GM23338 (cell line): ENCODE results near the gene STPG1. TPM values are rescaled to one million over a fixed set of nuclear protein-coding genes. Genes with fewer than 3 reads are reported as not detected.

Source experiments
- ATAC-seq: fragments of 200-7000 bp; cut with Tn5 transposase; 3 replicates; pipeline ENCODE4 v1.9.1; 2020
- DNase-seq: peaks from one replicate; pipeline ENCODE4 v3.0.0-alpha.2; 2015; ENCODE audit warnings: low spot score
- H2AFZ ChIP-seq: fragments of 200-600 bp; sonication (generic); 2 replicates; pipeline ENCODE4 v1.8.0; 2016; ENCODE audit warnings: antibody characterized with exemption, mild to moderate bottlenecking, moderate library complexity
- H3F3A ChIP-seq: fragments of 200-600 bp; sonication (generic); replicated peaks from 2 replicates; pipeline ENCODE4 v1.8.0; 2017; ENCODE audit warnings: antibody characterized with exemption, mixed run types, low read depth
- H3K27ac ChIP-seq: fragments of 200-600 bp; sonication (generic); 2 replicates; pipeline ENCODE4 v1.6.1; 2016; ENCODE audit warnings: low read depth
- H3K27me3 ChIP-seq: fragments of 200-600 bp; sonication (generic); 2 replicates; pipeline ENCODE4 v1.8.0; 2016; ENCODE audit warnings: mild to moderate bottlenecking, mixed run types, moderate library complexity; ENCODE audit not compliant: insufficient read depth
- H3K36me3 ChIP-seq: fragments of 200-600 bp; sonication (generic); 2 replicates; pipeline ENCODE4 v1.8.0; 2016; ENCODE audit warnings: mild to moderate bottlenecking; ENCODE audit not compliant: insufficient read depth
- H3K4me1 ChIP-seq: fragments of 200-600 bp; sonication (generic); 2 replicates; pipeline ENCODE4 v1.8.0; 2016; ENCODE audit warnings: mild to moderate bottlenecking, moderate library complexity; ENCODE audit not compliant: insufficient read depth
- H3K4me2 ChIP-seq: fragments of 200-600 bp; sonication (generic); 2 replicates; pipeline ENCODE4 v1.7.1; 2017; ENCODE audit warnings: mixed run types
- H3K4me3 ChIP-seq: fragments of 200-600 bp; sonication (generic); 2 replicates; pipeline ENCODE4 v1.6.1; 2016; ENCODE audit warnings: mixed run types
- H3K79me2 ChIP-seq: fragments of 200-600 bp; sonication (generic); replicated peaks from 2 replicates; pipeline ENCODE4 v1.8.0; 2017; ENCODE audit warnings: mild to moderate bottlenecking; ENCODE audit not compliant: insufficient read depth
- H3K9me2 ChIP-seq: fragments of 200-600 bp; sonication (generic); 2 replicates; pipeline ENCODE4 v1.8.0; 2017; ENCODE audit not compliant: insufficient read depth
- H4K20me1 ChIP-seq: fragments of 200-600 bp; sonication (generic); replicated peaks from 2 replicates; pipeline ENCODE4 v1.8.0; 2017; ENCODE audit warnings: mild to moderate bottlenecking; ENCODE audit not compliant: insufficient read depth
- H3K27ac Mint-ChIP-seq: 2 replicates; pipeline ENCODE4 v1.8.0; 2020; ENCODE audit warnings: inconsistent platforms, mild to moderate bottlenecking, moderate library complexity, mixed read lengths
- H3K27me3 Mint-ChIP-seq: 3 replicates; pipeline ENCODE4 v1.8.0; 2022; ENCODE audit warnings: low read depth, mild to moderate bottlenecking, moderate library complexity, mixed read lengths, inconsistent platforms; ENCODE audit not compliant: insufficient read depth, poor library complexity
- H3K36me3 Mint-ChIP-seq: 3 replicates; pipeline ENCODE4 v1.8.0; 2021; ENCODE audit warnings: low read depth, mild to moderate bottlenecking, inconsistent platforms, moderate library complexity, mixed read lengths
- H3K4me1 Mint-ChIP-seq: 3 replicates; pipeline ENCODE4 v1.8.0; 2020; ENCODE audit warnings: mild to moderate bottlenecking, inconsistent platforms, mixed read lengths
- H3K4me3 Mint-ChIP-seq: 3 replicates; pipeline ENCODE4 v1.8.0; 2021; ENCODE audit warnings: moderate library complexity, mild to moderate bottlenecking, inconsistent platforms, mixed read lengths
- H3K9me3 Mint-ChIP-seq: 3 replicates; pipeline ENCODE4 v1.8.0; 2020; ENCODE audit warnings: moderate library complexity, mild to moderate bottlenecking, inconsistent platforms, mixed read lengths
- CREB1 ChIP-seq: fragments of 250-450 bp; sonication (Bioruptor Pico); IDR thresholded peaks from 2 replicates; pipeline ENCODE4 v1.5.0; 2020; ENCODE audit warnings: low read depth, mild to moderate bottlenecking, moderate library complexity
- CTCF ChIP-seq, 2 experiments: fragments of 200-600 bp in 1 of 2; sonication (generic) in 1 of 2; conservative IDR thresholded peaks; 2 replicates each; pipeline versions ENCODE4 v1.5.1 to v1.6.1; 2016 to 2017; ENCODE audit warnings: antibody characterized with exemption in 2 of 2, low read depth in 2 of 2, mild to moderate bottlenecking in 2 of 2, moderate library complexity in 1 of 2
- EZH2 ChIP-seq: fragments of 200-600 bp; sonication (generic); IDR thresholded peaks from one replicate; pipeline ENCODE4 v1.8.0; 2017; ENCODE audit warnings: antibody characterized with exemption, mild to moderate bottlenecking, low read depth; ENCODE audit not compliant: unreplicated experiment
- EZH2phosphoT487 ChIP-seq: fragments of 200-600 bp; sonication (generic); IDR thresholded peaks from one replicate; pipeline ENCODE4 v1.8.1; 2018; ENCODE audit warnings: antibody characterized with exemption; ENCODE audit not compliant: unreplicated experiment
- JUNB ChIP-seq: IDR thresholded peaks from one replicate; pipeline ENCODE4 v1.6.1; 2016; ENCODE audit warnings: antibody characterized with exemption; ENCODE audit not compliant: unreplicated experiment
- NANOG ChIP-seq: IDR thresholded peaks from 2 replicates; pipeline ENCODE4 v1.6.1; 2016; ENCODE audit warnings: antibody characterized with exemption, borderline replicate concordance
- POLR2AphosphoS5 ChIP-seq: IDR thresholded peaks from 2 replicates; pipeline ENCODE4 v1.6.1; 2016; ENCODE audit warnings: antibody characterized with exemption, low read depth
- STAT1 ChIP-seq: IDR thresholded peaks from one replicate; pipeline ENCODE4 v1.6.1; 2016; ENCODE audit warnings: antibody characterized with exemption; ENCODE audit not compliant: unreplicated experiment
- ZNF114 ChIP-seq: fragments of 250-450 bp; sonication (Bioruptor Pico); IDR thresholded peaks from 2 replicates; pipeline ENCODE4 v1.5.0; 2020; ENCODE audit warnings: mild to moderate bottlenecking, moderate library complexity
- ZNF331 ChIP-seq: fragments of 250-450 bp; sonication (Bioruptor Pico); IDR thresholded peaks from 2 replicates; pipeline ENCODE4 v1.5.0; 2020; ENCODE audit warnings: low read depth, mild to moderate bottlenecking, moderate library complexity
- ZNF462 ChIP-seq: fragments of 250-450 bp; sonication (Bioruptor Pico); IDR thresholded peaks from 2 replicates; pipeline ENCODE4 v1.5.0; 2020; ENCODE audit warnings: mild to moderate bottlenecking, moderate library complexity
- polyA plus RNA-seq: library from polyadenylated mRNA; unstranded; fragments of >200 nt; fragmentation: Nextera tagmentation; extraction: Ambion mirVana; gene quantifications from 2 replicates; pipeline ENCODE4 v1.2.1, GENCODE V29; 2016
- total RNA-seq: library from RNA; depleted of rRNA; stranded (reverse); fragments of >200 nt; shearing (Covaris generic); gene quantifications from 2 replicates; pipeline ENCODE4 v1.2.3, GENCODE V29; 2014
- TF ChIP-seq, protein P1 (sequence below): IDR thresholded peaks from 2 replicates; pipeline ENCODE4 v1.6.1; 2016; ENCODE audit warnings: antibody characterized with exemption
- TF ChIP-seq, protein P2 (sequence below): IDR thresholded peaks from one replicate; pipeline ENCODE4 v1.6.1; 2018; ENCODE audit warnings: antibody characterized with exemption; ENCODE audit not compliant: unreplicated experiment

Gene STPG1
- total and polyA plus RNA-seq, 2 experiments from 2014 or later: 8.2 to 11.4 TPM

- no peaks in the 10 kb centered on the region for H3F3A ChIP-seq
- no peaks in the 10 kb centered on the region for H3K36me3 Mint-ChIP-seq
- no peak overlapping the region for H3K4me3 Mint-ChIP-seq
- H3K9me3 Mint-ChIP-seq: no peaks in the 10 kb centered on the region
- TF ChIP-seq CREB1 (CRISPR knock-in tag) (no peak), POLR2AphosphoS5 (no peak), NANOG (no peak), ZNF114 (CRISPR knock-in tag) (no peak), ZNF331 (CRISPR knock-in tag) (no peak), ZNF462 (CRISPR knock-in tag) (no peak), JUNB (no peak), CTCF (conservative IDR thresholded peaks at IDR 0.05; ENCODE audit: low read depth in 2 of 2) (no peak), STAT1 (no peak), EZH2phosphoT487 (no peak), EZH2 (no peak)
- TF ChIP-seq, protein P1, sequence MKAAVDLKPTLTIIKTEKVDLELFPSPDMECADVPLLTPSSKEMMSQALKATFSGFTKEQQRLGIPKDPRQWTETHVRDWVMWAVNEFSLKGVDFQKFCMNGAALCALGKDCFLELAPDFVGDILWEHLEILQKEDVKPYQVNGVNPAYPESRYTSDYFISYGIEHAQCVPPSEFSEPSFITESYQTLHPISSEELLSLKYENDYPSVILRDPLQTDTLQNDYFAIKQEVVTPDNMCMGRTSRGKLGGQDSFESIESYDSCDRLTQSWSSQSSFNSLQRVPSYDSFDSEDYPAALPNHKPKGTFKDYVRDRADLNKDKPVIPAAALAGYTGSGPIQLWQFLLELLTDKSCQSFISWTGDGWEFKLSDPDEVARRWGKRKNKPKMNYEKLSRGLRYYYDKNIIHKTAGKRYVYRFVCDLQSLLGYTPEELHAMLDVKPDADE: no peak
- TF ChIP-seq, protein P2, sequence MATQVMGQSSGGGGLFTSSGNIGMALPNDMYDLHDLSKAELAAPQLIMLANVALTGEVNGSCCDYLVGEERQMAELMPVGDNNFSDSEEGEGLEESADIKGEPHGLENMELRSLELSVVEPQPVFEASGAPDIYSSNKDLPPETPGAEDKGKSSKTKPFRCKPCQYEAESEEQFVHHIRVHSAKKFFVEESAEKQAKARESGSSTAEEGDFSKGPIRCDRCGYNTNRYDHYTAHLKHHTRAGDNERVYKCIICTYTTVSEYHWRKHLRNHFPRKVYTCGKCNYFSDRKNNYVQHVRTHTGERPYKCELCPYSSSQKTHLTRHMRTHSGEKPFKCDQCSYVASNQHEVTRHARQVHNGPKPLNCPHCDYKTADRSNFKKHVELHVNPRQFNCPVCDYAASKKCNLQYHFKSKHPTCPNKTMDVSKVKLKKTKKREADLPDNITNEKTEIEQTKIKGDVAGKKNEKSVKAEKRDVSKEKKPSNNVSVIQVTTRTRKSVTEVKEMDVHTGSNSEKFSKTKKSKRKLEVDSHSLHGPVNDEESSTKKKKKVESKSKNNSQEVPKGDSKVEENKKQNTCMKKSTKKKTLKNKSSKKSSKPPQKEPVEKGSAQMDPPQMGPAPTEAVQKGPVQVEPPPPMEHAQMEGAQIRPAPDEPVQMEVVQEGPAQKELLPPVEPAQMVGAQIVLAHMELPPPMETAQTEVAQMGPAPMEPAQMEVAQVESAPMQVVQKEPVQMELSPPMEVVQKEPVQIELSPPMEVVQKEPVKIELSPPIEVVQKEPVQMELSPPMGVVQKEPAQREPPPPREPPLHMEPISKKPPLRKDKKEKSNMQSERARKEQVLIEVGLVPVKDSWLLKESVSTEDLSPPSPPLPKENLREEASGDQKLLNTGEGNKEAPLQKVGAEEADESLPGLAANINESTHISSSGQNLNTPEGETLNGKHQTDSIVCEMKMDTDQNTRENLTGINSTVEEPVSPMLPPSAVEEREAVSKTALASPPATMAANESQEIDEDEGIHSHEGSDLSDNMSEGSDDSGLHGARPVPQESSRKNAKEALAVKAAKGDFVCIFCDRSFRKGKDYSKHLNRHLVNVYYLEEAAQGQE: no peak
- no peaks in the 10 kb centered on the region for H3K36me3 ChIP-seq
- H3K4me1 ChIP-seq: peaks cover 28% of the 10 kb centered on the region
- peaks cover 57% of the 10 kb centered on the region for H3K4me1 Mint-ChIP-seq
- H4K20me1 ChIP-seq: no peaks in the 10 kb centered on the region
- no peak overlapping the region for H3K4me3 ChIP-seq
- ATAC-seq: no peak
- H3K9me2 ChIP-seq: no peaks in the 10 kb centered on the region
- DNase-seq: no peak
- no peaks in the 10 kb centered on the region for H3K79me2 ChIP-seq
- no peak overlapping the region for H3K27ac ChIP-seq
- H2AFZ ChIP-seq: no peak overlapping the region
- no peaks in the 10 kb centered on the region for H3K27me3 ChIP-seq
- H3K27ac Mint-ChIP-seq: no peak overlapping the region
- H3K4me2 ChIP-seq: no peak overlapping the region
- peaks cover 18% of the 10 kb centered on the region for H3K27me3 Mint-ChIP-seq
These were observed 75.1 kb downstream of the STPG1 start for GRCh38 chr1:24338447-24338846.
